Ectodermal cell (in vitro differentiated cells): ENCODE results near the gene RGS6.

Experiments used
- H3K27ac ChIP-seq: 2 replicates; pipeline ENCODE4 v1.7.0; 2013; ENCODE audit warnings: mild to moderate bottlenecking, low read depth, low read length; ENCODE audit not compliant: insufficient read depth, poor library complexity, severe bottlenecking
- H3K27me3 ChIP-seq: 2 replicates; pipeline ENCODE4 v1.7.0; 2013; ENCODE audit warnings: mild to moderate bottlenecking, low read length; ENCODE audit not compliant: insufficient read depth, control insufficient read depth, poor library complexity, severe bottlenecking
- H3K36me3 ChIP-seq: one replicate; pipeline ENCODE4 v1.7.0; 2013; ENCODE audit warnings: low read length; ENCODE audit not compliant: control insufficient read depth, insufficient read depth
- H3K4me1 ChIP-seq: one replicate; pipeline ENCODE4 v1.7.0; 2013; ENCODE audit warnings: low read length; ENCODE audit not compliant: control insufficient read depth, insufficient read depth
- H3K4me3 ChIP-seq: 2 replicates; pipeline ENCODE4 v1.7.0; 2013; ENCODE audit warnings: low read depth, low read length, control low read depth; ENCODE audit not compliant: insufficient read depth
- H3K9me3 ChIP-seq: 2 replicates; pipeline ENCODE4 v1.7.0; 2013; ENCODE audit warnings: mild to moderate bottlenecking, low read length, moderate library complexity; ENCODE audit not compliant: control insufficient read depth
- WGBS, 2 experiments: methylation state at CpG; one replicate each; pipeline ENCODE4 v1.1.7; 2013; ENCODE audit warnings: missing lambda C conversion rate in 2 of 2; 5-methylcytosine and 5-hydroxymethylcytosine counted together

RGS6 gene

DNA sequence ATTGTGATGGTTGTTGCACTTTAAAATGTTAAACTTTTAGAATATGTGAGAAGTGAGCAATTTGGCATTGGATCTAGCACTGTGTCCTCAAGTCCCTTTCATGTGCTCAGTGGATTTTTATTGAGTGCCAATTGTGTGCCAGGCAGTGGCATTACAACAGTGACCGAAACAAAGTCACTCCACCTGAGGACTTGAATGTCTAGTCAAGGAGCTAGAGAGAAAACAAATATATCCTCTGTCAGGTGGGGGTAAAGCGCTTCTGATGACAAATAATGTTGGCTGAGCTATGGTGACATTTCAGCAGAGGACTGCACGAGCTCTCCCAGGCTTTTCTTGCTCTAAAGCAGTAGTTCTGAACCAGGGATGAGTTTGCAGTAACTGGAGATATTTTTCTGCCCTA is 240.4 kb downstream of the RGS6 start:
- Histone ChIP-seq H3K27ac (no peak overlapping the region), H3K27me3 (no peaks in the 10 kb centered on the region)
- WGBS, 2 experiments = 92 to 96% methylated on average over 3 of the region's 3 CpGs

DNA sequence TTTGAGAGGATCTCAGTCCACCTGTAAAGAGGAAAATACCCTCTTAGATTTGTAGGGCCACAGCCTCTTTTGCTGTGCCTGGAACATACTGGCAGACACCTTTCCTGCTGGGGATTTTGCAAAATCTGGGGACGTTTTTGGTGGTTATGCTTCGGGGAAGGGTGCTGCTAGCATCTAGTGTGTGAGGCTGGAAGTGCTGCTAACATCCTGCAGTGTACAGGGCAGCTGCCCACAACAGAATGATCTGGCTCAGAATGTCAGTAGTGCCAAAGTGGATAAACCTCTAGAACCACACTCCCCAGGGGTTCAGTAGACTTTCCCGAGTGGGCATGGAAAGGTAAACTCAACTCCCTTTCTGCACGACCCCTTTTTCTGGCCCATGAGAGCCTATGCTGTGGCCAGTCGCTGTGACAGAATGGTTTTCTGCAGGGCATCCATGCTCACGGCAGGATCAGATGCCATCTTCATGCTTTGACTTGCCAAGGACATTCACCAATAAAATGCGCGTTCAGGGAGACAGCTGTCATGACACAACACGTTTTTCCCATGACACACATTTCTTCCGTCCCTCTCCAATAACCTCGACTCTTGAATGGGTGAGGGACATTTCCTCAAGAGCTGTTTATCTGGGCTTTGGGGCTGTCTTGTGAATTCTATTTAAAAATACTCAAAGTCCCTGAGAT is 240.9 kb downstream of the RGS6 start:
- H3K4me1 ChIP-seq = no peaks in the 10 kb centered on the region
- no peak overlapping the region for H3K27ac ChIP-seq
- H3K27me3 ChIP-seq = no peaks in the 10 kb centered on the region
- no peaks in the 10 kb centered on the region for H3K36me3 ChIP-seq
- 92% methylated on average over 11 of the region's 11 CpGs for WGBS, 2 experiments
- no peak overlapping the region for H3K4me3 ChIP-seq
- H3K9me3 ChIP-seq = no peaks in the 10 kb centered on the region

More for the DNA sequence above, 240.4 kb downstream of the RGS6 start:
- H3K36me3 ChIP-seq = no peaks in the 10 kb centered on the region
- no peaks in the 10 kb centered on the region for H3K4me1 ChIP-seq
- no peaks in the 10 kb centered on the region for H3K9me3 ChIP-seq
- H3K4me3 ChIP-seq = no peak overlapping the region

DNA sequence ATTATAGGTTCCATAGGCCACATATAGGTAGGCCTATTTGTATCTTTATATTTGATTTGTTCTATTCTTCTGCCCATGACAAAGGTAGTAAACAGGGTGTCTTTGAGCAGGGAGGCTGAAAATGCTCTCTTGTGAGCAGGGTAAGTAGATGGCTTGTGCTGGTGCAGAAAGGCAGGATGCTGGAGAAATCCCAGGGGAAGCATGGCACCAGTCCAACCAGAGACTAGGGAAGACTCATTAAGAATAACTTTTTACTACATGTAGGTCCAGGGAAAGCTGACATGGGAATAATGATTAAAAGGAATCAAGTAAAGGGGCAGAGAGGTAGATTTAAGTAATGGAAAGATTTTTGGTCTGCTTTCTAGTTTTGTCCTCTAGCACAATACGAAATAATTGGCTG is 245.0 kb downstream of the RGS6 start:
- no CpG with 5 or more reads among the region's 1 CpG for WGBS, 2 experiments
- Histone ChIP-seq H3K27me3 (no peaks in the 10 kb centered on the region), H3K36me3 (no peaks in the 10 kb centered on the region), H3K27ac (no peak overlapping the region), H3K9me3 (no peaks in the 10 kb centered on the region), H3K4me1 (no peaks in the 10 kb centered on the region), H3K4me3 (no peak overlapping the region)

DNA sequence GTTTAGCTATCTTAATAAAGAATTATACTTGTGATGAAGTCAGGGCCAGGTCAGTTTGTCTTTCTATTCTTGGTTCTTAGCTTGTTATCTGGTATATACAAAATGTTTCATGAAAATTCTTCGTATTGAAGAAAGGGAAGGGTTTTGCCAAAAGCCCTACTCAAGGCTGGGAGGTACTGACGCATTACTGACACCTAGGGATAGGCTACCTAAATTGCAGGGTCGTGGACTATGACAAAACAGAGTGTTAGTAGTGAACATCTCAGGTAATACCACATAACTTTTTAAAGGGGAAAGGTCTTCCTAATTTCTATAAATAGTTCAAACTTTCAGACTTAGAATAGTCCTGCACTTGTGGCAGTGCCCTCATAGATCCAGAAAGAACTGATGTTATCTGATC is 246.3 kb downstream of the RGS6 start:
- H3K27me3 ChIP-seq = no peaks in the 10 kb centered on the region
- H3K27ac ChIP-seq = no peak overlapping the region
- no peaks in the 10 kb centered on the region for H3K36me3 ChIP-seq
- H3K9me3 ChIP-seq = no peaks in the 10 kb centered on the region
- H3K4me1 ChIP-seq = no peaks in the 10 kb centered on the region
- H3K4me3 ChIP-seq = no peak overlapping the region
- WGBS, 2 experiments = 62 to 89% methylated on average over 2 to 3 of the region's 3 CpGs

DNA sequence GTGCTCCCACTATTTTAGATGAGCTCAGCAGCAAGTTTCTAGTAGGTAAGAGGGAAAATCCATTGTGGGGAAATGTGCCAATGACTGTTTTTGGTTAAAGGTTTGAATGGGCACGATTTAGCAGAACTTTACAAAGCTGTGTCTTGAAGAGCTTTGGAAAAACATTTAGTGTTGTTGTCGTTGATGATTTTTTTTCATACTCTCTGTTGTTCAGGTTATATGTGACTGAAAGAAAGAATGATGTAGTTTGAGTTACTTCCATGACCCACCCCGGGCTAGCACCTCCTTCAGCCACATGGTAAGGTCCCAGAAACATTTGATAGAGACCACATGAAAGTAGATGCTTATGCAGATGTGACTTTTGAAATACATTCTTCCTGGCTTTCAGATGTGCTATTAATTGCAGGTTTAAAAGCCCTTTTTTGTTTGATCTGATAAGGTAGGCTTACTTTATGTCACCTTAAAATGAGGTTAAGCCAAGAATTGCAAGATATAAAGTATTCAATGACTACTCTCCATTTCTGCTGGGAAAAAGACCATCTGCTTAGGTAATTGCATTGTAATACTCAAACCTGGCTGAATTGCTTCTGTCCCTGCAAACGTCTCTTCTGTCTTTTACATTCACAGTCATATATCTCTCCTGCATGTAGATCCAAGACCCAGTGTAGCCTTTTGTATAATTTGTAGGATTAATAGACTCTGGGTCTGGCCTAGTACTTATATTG is 250.6 kb downstream of the RGS6 start:
- Histone ChIP-seq H3K27ac (no peak overlapping the region), H3K4me1 (no peaks in the 10 kb centered on the region), H3K4me3 (no peak overlapping the region), H3K36me3 (no peaks in the 10 kb centered on the region), H3K9me3 (no peaks in the 10 kb centered on the region), H3K27me3 (no peaks in the 10 kb centered on the region)
- WGBS, 2 experiments = 86 to 94% methylated on average over 4 of the region's 4 CpGs

DNA sequence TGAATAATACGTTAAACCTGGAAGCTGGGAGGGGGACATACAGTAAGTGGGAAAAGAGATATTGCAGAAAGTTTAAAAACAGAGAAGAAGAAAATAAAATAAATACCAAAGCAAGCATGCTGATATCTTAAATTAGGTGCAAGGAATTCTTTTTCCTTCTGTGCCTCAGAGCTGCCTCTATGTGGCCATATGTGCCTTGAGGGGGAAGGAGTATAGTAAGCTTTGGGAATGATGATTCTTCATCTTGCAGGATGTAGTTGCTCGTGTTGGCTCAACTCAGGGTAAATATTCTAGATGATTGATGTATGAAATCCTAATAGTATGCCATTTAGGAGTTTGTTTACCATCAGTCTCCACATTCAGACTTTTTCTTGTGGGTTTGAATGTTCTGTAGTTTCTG is 251.4 kb downstream of the RGS6 start:
- 83 to 86% methylated on average over 2 of the region's 2 CpGs for WGBS, 2 experiments
- no peaks in the 10 kb centered on the region for H3K27me3 ChIP-seq
- H3K4me1 ChIP-seq = no peaks in the 10 kb centered on the region
- no peak overlapping the region for H3K27ac ChIP-seq
- H3K9me3 ChIP-seq = no peaks in the 10 kb centered on the region
- H3K4me3 ChIP-seq = no peak overlapping the region
- H3K36me3 ChIP-seq = no peaks in the 10 kb centered on the region

DNA sequence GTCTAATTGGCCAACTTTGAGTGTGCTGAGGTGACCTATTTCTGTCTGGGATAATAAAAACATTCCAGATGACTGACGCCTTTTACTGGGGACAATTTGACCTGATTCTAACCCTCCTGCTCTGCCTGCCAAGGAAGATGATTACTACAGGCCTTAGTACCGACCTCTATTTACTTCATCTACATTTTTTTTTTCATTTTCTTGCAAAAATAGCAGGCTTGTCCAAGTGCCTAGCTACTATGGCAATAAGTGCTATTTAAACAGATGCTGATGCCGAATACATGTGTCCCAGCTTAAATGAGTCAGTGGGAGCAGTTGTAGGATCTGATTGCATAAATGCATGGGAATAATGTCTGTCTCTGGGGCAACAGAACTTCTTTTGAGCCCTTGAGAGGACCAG is 254.3 kb downstream of the RGS6 start:
- Histone ChIP-seq H3K4me1 (no peaks in the 10 kb centered on the region), H3K4me3 (no peak overlapping the region), H3K27me3 (no peaks in the 10 kb centered on the region), H3K9me3 (no peaks in the 10 kb centered on the region), H3K36me3 (no peaks in the 10 kb centered on the region), H3K27ac (no peak overlapping the region)
- 85 to 88% methylated on average over 3 of the region's 3 CpGs for WGBS, 2 experiments

DNA sequence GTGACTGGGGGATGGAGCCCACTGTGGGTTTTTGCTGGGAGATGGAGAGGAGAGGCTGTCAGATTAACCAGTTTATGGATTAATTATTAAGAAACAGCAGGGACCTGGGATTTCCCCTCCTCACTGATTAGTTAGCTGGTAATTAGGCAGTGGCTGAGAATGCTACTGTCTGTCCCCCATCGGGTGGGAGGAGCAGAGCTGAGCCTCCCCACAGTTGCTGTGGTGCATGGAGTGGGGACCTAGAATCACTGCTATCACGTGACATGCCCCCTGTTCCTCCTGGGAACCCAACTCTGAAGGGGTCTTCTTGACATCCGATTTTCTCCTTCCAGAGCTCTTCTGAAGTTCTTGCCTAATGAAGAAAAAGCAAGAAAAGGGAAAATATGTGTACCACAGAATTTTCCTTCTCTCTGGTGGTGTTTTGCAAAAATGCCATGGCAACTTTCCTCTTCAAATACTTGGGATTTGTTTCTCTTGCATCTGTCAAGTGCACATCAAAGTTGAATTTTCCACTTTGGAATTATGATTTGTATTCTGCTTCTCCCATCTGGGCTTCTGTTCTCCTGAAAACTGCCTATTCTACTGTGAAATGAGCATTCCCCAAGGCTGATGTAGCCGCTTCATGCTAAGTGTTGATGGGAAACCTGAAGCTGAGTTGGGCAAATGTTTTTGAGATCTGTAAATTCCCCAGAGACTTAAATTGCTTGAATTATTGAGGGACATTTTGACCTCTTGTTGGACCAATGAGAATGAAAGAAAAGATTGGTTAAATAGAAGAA is 264.2 kb downstream of the RGS6 start:
- peaks cover 3% of the 10 kb centered on the region for H3K4me1 ChIP-seq
- H3K27me3 ChIP-seq = no peaks in the 10 kb centered on the region
- no peak overlapping the region for H3K4me3 ChIP-seq
- no peaks in the 10 kb centered on the region for H3K9me3 ChIP-seq
- H3K36me3 ChIP-seq = no peaks in the 10 kb centered on the region
- no peak overlapping the region for H3K27ac ChIP-seq
- WGBS, 2 experiments = 84 to 90% methylated on average over 4 of the region's 4 CpGs

DNA sequence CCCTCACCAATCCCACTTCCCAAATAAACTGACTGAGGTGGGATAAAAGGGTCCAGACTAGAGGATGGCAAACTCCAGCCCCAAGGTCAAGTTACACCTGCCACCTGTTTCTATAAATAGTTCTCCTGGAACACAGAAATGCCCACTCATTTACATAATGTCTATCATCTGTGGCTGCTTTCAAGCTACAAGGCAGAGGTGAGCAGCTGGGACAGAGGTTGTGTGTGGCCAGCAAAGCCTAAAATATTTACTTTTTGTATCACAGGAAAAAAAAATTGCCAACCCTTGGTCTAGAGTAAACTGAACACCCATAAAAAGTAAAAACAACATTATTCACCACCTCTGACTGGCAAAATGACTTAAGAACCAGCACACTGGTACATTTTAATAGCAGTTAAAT is 269.4 kb downstream of the RGS6 start:
- Histone ChIP-seq H3K27me3 (no peaks in the 10 kb centered on the region), H3K36me3 (no peaks in the 10 kb centered on the region), H3K4me1 (peaks cover 3% of the 10 kb centered on the region), H3K27ac (no peak overlapping the region), H3K9me3 (no peaks in the 10 kb centered on the region), H3K4me3 (no peak overlapping the region)

DNA sequence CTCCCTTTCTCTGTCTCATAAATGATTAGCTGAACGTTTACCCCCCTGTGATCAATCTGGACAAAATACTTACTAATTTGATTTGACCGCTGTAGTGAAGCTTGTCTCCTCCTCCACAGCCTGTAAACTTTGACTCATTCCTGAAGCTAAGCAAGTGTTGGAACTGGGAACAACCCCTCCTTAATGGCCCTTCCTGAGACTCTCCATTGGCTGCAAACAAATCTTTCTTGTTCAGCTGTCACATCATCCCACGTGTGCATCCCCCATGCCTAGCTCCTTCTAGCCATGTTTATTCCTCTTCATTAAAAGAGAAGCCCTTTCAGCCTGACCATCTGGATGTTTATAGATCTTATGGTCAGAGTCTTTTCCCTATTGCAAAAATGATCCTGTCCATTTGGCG is 281.2 kb downstream of the RGS6 start:
- no peaks in the 10 kb centered on the region for H3K36me3 ChIP-seq
- H3K4me1 ChIP-seq = no peaks in the 10 kb centered on the region
- no peaks in the 10 kb centered on the region for H3K27me3 ChIP-seq
- no peaks in the 10 kb centered on the region for H3K9me3 ChIP-seq
- no peak overlapping the region for H3K27ac ChIP-seq
- no peak overlapping the region for H3K4me3 ChIP-seq
- 82 to 93% methylated on average over 4 of the region's 4 CpGs for WGBS, 2 experiments
